HG02588 (cell line): ENCODE data around the gene SKI.
"Not testable (repeated sequence)": the region's sequence is repeated elsewhere in the genome, so short reads cannot be mapped to it uniquely, and the experiment has no call there.

ENCODE experiments used
- ATAC-seq: cut with Tn5 transposase; IDR thresholded peaks from one replicate; pipeline ENCODE4 v1.9.1; 2021; ENCODE audit warnings: mild to moderate bottlenecking, moderate library complexity; ENCODE audit not compliant: unreplicated experiment

The SKI gene

GRCh38 chr1:2241820-2242219 is 13.7 kb downstream of the SKI start:
- no peak for ATAC-seq

- ATAC-seq = no peak
These were observed 15.0 kb downstream of the SKI start for GRCh38 chr1:2242814-2243725.

- not testable (repeated sequence) for ATAC-seq
These were observed 18.9 kb downstream of the SKI start for GRCh38 chr1:2247045-2247394.

GRCh38 chr1:2247760-2248126 is 19.6 kb downstream of the SKI start:
- no peak for ATAC-seq

- ATAC-seq = no peak
These were observed 20.2 kb downstream of the SKI start for GRCh38 chr1:2248127-2248826.

- ATAC-seq = no peak
These were observed 20.9 kb downstream of the SKI start for GRCh38 chr1:2248854-2249558.

- ATAC-seq = no peak
These were observed 21.4 kb downstream of the SKI start for GRCh38 chr1:2249559-2249906.

- ATAC-seq = no peak
These were observed 22.7 kb downstream of the SKI start for GRCh38 chr1:2250721-2251281.

GRCh38 chr1:2251363-2251762 is 23.2 kb downstream of the SKI start:
- no peak for ATAC-seq

- ATAC-seq = no peak
These were observed 23.7 kb downstream of the SKI start for GRCh38 chr1:2251786-2252185.

- ATAC-seq = no peak
These were observed 24.3 kb downstream of the SKI start for GRCh38 chr1:2252423-2252822.

GRCh38 chr1:2253036-2253796 is 25.1 kb downstream of the SKI start:
- no peak for ATAC-seq

GRCh38 chr1:2253797-2254480 is 25.8 kb downstream of the SKI start:
- ATAC-seq = no peak

- no peak for ATAC-seq
These were observed 26.9 kb downstream of the SKI start for GRCh38 chr1:2255047-2255419.

- ATAC-seq = no peak
These were observed 27.6 kb downstream of the SKI start for GRCh38 chr1:2255420-2256369.

- ATAC-seq = no peak
These were observed 28.5 kb downstream of the SKI start for GRCh38 chr1:2256435-2257244.

GRCh38 chr1:2257245-2257627 is 29.1 kb downstream of the SKI start:
- no peak for ATAC-seq

GRCh38 chr1:2258122-2258681 is 30.1 kb downstream of the SKI start:
- ATAC-seq = no peak
